Activated T-helper 2 cell treated with anti-CD3 and anti-CD28 coated beads, Interferon-gamma antibody, Interleukin-2, Interleukin-4, amounts not matched to agents 10 μg/mL and 5 μg/mL and 100 μg/mL, durations not matched to agents 14 hours and 24 hours and 36 hours (primary cell): ENCODE results near the gene KRT84. TPM values are rescaled to one million over a fixed set of nuclear protein-coding genes. Genes with fewer than 3 reads are reported as not detected.

Experiments
- DNase-seq: peaks from one replicate; pipeline ENCODE4 v3.0.0; 2021; ENCODE audit warnings: low spot score
- H3K27ac Mint-ChIP-seq: one replicate; pipeline ENCODE4 v1.8.0; 2021; ENCODE audit warnings: mixed read lengths
- H3K27me3 Mint-ChIP-seq: one replicate; pipeline ENCODE4 v1.8.0; 2021; ENCODE audit warnings: low read depth, mixed read lengths
- H3K36me3 Mint-ChIP-seq: one replicate; pipeline ENCODE4 v1.8.0; 2021; ENCODE audit warnings: low read depth, mixed read lengths
- H3K4me1 Mint-ChIP-seq: one replicate; pipeline ENCODE4 v1.8.0; 2021; ENCODE audit warnings: low read depth, mixed read lengths
- H3K4me3 Mint-ChIP-seq: one replicate; pipeline ENCODE4 v1.8.0; 2021; ENCODE audit warnings: low read depth, mild to moderate bottlenecking, moderate library complexity, mixed read lengths
- H3K9me3 Mint-ChIP-seq: one replicate; pipeline ENCODE4 v1.8.0; 2021; ENCODE audit warnings: mixed read lengths
- intact Hi-C: fragments of 100-400 bp; cut with micrococcal nuclease; formaldehyde crosslinking; loops from one replicate; pipeline ENCODE4 v1.15.1; 2023
- total RNA-seq: library from RNA; stranded (reverse); gene quantifications from 2 replicates; pipeline ENCODE4 v1.2.3, GENCODE V29; 2022

KRT84 gene
- total RNA-seq, 1 donor from 2014 or later, result not detected

- Mint-ChIP-seq H3K36me3 (no peaks in the 10 kb centered on the region), H3K27me3 (no peaks in the 10 kb centered on the region), H3K4me3 (no peak overlapping the region), H3K4me1 (no peaks in the 10 kb centered on the region), H3K27ac (no peak overlapping the region), H3K9me3 (no peaks in the 10 kb centered on the region)
- no peak for DNase-seq
- intact Hi-C loops, result no loop called here
Measured at GRCh38 chr12:52403561-52403960, 18.1 kb upstream of the KRT84 start.

- Mint-ChIP-seq H3K9me3 (no peaks in the 10 kb centered on the region), H3K27ac (no peak overlapping the region), H3K36me3 (no peaks in the 10 kb centered on the region), H3K4me3 (no peak overlapping the region), H3K4me1 (no peaks in the 10 kb centered on the region), H3K27me3 (no peaks in the 10 kb centered on the region)
- intact Hi-C loops, result no loop called here
- no peak for DNase-seq
Measured at GRCh38 chr12:52402873-52403540, 17.6 kb upstream of the KRT84 start.

- H3K4me3 Mint-ChIP-seq, result no peak overlapping the region
- H3K27ac Mint-ChIP-seq, result no peak overlapping the region
- intact Hi-C loops, result no loop called here
- no peak for DNase-seq
- no peaks in the 10 kb centered on the region for H3K9me3 Mint-ChIP-seq
- no peaks in the 10 kb centered on the region for H3K36me3 Mint-ChIP-seq
- H3K27me3 Mint-ChIP-seq, result no peaks in the 10 kb centered on the region
- no peaks in the 10 kb centered on the region for H3K4me1 Mint-ChIP-seq
Measured at GRCh38 chr12:52402377-52402776, 16.9 kb upstream of the KRT84 start.

GRCh38 chr12:52401926-52402325 lies 16.5 kb upstream of the KRT84 start:
- H3K9me3 Mint-ChIP-seq, result no peaks in the 10 kb centered on the region
- H3K36me3 Mint-ChIP-seq, result no peaks in the 10 kb centered on the region
- DNase-seq, result no peak
- no peak overlapping the region for H3K4me3 Mint-ChIP-seq
- H3K4me1 Mint-ChIP-seq, result no peaks in the 10 kb centered on the region
- no peak overlapping the region for H3K27ac Mint-ChIP-seq
- intact Hi-C loops, result no loop called here
- H3K27me3 Mint-ChIP-seq, result peaks cover 4% of the 10 kb centered on the region

GRCh38 chr12:52401526-52401925 lies 16.1 kb upstream of the KRT84 start:
- no peak for DNase-seq
- Mint-ChIP-seq H3K27ac (no peak overlapping the region), H3K4me3 (no peak overlapping the region), H3K27me3 (peaks cover 6% of the 10 kb centered on the region), H3K9me3 (no peaks in the 10 kb centered on the region), H3K4me1 (no peaks in the 10 kb centered on the region), H3K36me3 (no peaks in the 10 kb centered on the region)
- intact Hi-C loops, result no loop called here

- no peak overlapping the region for H3K4me3 Mint-ChIP-seq
- H3K27ac Mint-ChIP-seq, result no peak overlapping the region
- no peak for DNase-seq
- H3K9me3 Mint-ChIP-seq, result no peaks in the 10 kb centered on the region
- no peaks in the 10 kb centered on the region for H3K36me3 Mint-ChIP-seq
- intact Hi-C loops, result no loop called here
- H3K27me3 Mint-ChIP-seq, result peaks cover 6% of the 10 kb centered on the region
- H3K4me1 Mint-ChIP-seq, result no peaks in the 10 kb centered on the region
Measured at GRCh38 chr12:52400906-52401305, 15.5 kb upstream of the KRT84 start.

GRCh38 chr12:52399756-52400155 lies 14.3 kb upstream of the KRT84 start:
- Mint-ChIP-seq H3K4me1 (no peaks in the 10 kb centered on the region), H3K27me3 (peaks cover 6% of the 10 kb centered on the region), H3K36me3 (no peaks in the 10 kb centered on the region), H3K27ac (no peak overlapping the region), H3K4me3 (no peak overlapping the region), H3K9me3 (no peaks in the 10 kb centered on the region)
- DNase-seq, result no peak
- intact Hi-C loops, result no loop called here

- no peak overlapping the region for H3K4me3 Mint-ChIP-seq
- H3K9me3 Mint-ChIP-seq, result no peaks in the 10 kb centered on the region
- H3K4me1 Mint-ChIP-seq, result no peaks in the 10 kb centered on the region
- no peak overlapping the region for H3K27ac Mint-ChIP-seq
- DNase-seq, result no peak
- no peaks in the 10 kb centered on the region for H3K36me3 Mint-ChIP-seq
- peaks cover 6% of the 10 kb centered on the region for H3K27me3 Mint-ChIP-seq
- intact Hi-C loops, result no loop called here
Measured at GRCh38 chr12:52398176-52398575, 12.7 kb upstream of the KRT84 start.

- no peaks in the 10 kb centered on the region for H3K9me3 Mint-ChIP-seq
- no peak overlapping the region for H3K27ac Mint-ChIP-seq
- intact Hi-C loops, result no loop called here
- DNase-seq, result no peak
- peaks cover 6% of the 10 kb centered on the region for H3K27me3 Mint-ChIP-seq
- no peaks in the 10 kb centered on the region for H3K4me1 Mint-ChIP-seq
- no peak overlapping the region for H3K4me3 Mint-ChIP-seq
- H3K36me3 Mint-ChIP-seq, result no peaks in the 10 kb centered on the region
Measured at GRCh38 chr12:52396656-52397055, 11.2 kb upstream of the KRT84 start.

- intact Hi-C loops, result no loop called here
- H3K9me3 Mint-ChIP-seq, result no peaks in the 10 kb centered on the region
- no peak overlapping the region for H3K4me3 Mint-ChIP-seq
- DNase-seq, result no peak
- no peak overlapping the region for H3K27ac Mint-ChIP-seq
- H3K36me3 Mint-ChIP-seq, result no peaks in the 10 kb centered on the region
- peaks cover 6% of the 10 kb centered on the region for H3K27me3 Mint-ChIP-seq
- H3K4me1 Mint-ChIP-seq, result no peaks in the 10 kb centered on the region
Measured at GRCh38 chr12:52395761-52396434, 10.4 kb upstream of the KRT84 start.

GRCh38 chr12:52394836-52395405 lies 9.5 kb upstream of the KRT84 start:
- intact Hi-C loops, result no loop called here
- no peak overlapping the region for H3K27ac Mint-ChIP-seq
- peaks cover 6% of the 10 kb centered on the region for H3K27me3 Mint-ChIP-seq
- no peaks in the 10 kb centered on the region for H3K4me1 Mint-ChIP-seq
- H3K4me3 Mint-ChIP-seq, result no peak overlapping the region
- no peaks in the 10 kb centered on the region for H3K36me3 Mint-ChIP-seq
- no peak for DNase-seq
- no peaks in the 10 kb centered on the region for H3K9me3 Mint-ChIP-seq

- Mint-ChIP-seq H3K27ac (no peak overlapping the region), H3K4me3 (no peak overlapping the region), H3K27me3 (peaks cover 6% of the 10 kb centered on the region), H3K4me1 (no peaks in the 10 kb centered on the region), H3K36me3 (no peaks in the 10 kb centered on the region), H3K9me3 (no peaks in the 10 kb centered on the region)
- DNase-seq, result no peak
- intact Hi-C loops, result no loop called here
Measured at GRCh38 chr12:52392465-52393007, 7.1 kb upstream of the KRT84 start.

GRCh38 chr12:52391618-52392002 lies 6.2 kb upstream of the KRT84 start:
- Mint-ChIP-seq H3K27ac (no peak overlapping the region), H3K36me3 (no peaks in the 10 kb centered on the region), H3K9me3 (no peaks in the 10 kb centered on the region), H3K4me1 (no peaks in the 10 kb centered on the region), H3K27me3 (no peaks in the 10 kb centered on the region), H3K4me3 (no peak overlapping the region)
- no peak for DNase-seq
- intact Hi-C loops, result no loop called here
